Iris pigment epithelial cell (primary cell): ENCODE results near the gene HEATR9.

Experiments used
- DNase-seq: peaks from one replicate; pipeline ENCODE4 v3.0.0-alpha.2; 2011; ENCODE audit warnings: low read depth

Gene HEATR9

GRCh38 chr17:35808240-35808961 is 60.3 kb downstream of the HEATR9 start:
- no peak for DNase-seq

- peak; percentile 59 for DNase-seq
These were observed 61.1 kb downstream of the HEATR9 start for GRCh38 chr17:35807371-35808144.
